Occipital lobe (tissue), 2 donors: ENCODE data around the gene RSAD1. TPM values are rescaled to one million over a fixed set of nuclear protein-coding genes. Genes with fewer than 3 reads are reported as not detected.
"Not testable (repeated sequence)": the region's sequence is repeated elsewhere in the genome, so short reads cannot be mapped to it uniquely, and the experiment has no call there.

ENCODE experiments used
- DNase-seq: peaks from one replicate; lab custom pipeline; 2025; lab: John Stamatoyannopoulos, UW
- total RNA-seq: library from RNA; depleted of rRNA; stranded (reverse); fragments of >200 nt; gene quantifications from one replicate; pipeline ENCODE4 v1.2.3, GENCODE V29; 2014

Gene RSAD1
- total RNA-seq, 1 donor from 2014 or later = 24.2 TPM

DNA sequence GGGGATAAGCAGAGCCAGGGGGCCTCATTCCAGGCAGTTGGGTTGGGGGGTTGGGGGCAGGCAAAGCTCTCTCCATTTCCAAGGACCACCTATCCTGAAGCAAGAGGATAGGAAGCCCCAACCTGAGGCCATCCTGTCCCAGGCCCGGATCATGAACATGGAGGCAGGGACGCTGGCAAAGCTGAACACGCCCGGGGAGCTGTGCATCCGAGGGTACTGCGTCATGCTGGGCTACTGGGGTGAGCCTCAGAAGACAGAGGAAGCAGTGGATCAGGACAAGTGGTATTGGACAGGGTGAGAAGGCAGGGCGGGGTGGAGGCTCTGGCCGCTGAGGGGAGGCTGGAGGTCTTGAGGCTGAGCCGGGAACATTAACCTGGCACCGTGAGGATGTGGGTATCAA lies 6.4 kb upstream of the RSAD1 start:
- DNase-seq = no peak

DNA sequence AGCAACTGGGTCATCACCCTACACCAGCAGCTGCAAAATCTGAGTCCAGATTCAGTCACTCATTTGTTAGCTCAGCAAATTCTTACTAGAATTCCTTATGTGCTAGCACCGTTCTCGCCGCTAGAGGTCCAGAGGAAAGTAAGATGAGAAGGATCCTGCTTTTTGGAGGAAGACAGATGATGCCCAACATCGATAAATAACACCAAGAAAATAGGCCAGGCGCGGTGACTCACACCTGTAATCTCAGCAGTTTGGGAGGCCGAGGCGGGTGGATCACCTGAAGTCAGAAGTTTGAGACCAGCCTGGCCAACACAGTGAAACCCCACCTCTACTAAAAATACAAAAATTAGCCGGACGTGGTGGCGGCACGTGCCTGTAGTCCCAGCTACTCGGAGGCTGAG lies 5.9 kb upstream of the RSAD1 start:
- DNase-seq = not testable (repeated sequence)

DNA sequence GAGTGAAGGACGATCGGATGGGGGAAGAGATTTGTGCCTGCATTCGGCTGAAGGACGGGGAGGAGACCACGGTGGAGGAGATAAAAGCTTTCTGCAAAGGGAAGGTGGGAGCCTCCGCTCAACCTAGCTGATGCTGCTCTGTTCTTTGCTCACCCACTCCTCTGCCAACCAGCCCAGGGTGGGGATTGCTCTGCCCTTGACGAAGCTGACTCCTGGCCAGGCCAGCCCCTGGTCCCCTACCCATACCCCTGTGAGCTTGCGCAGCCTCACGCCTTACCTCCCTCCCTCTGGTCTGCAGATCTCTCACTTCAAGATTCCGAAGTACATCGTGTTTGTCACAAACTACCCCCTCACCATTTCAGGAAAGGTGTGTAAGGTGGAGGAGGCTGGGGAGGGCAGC lies 4.8 kb upstream of the RSAD1 start:
- DNase-seq = no peak

DNA sequence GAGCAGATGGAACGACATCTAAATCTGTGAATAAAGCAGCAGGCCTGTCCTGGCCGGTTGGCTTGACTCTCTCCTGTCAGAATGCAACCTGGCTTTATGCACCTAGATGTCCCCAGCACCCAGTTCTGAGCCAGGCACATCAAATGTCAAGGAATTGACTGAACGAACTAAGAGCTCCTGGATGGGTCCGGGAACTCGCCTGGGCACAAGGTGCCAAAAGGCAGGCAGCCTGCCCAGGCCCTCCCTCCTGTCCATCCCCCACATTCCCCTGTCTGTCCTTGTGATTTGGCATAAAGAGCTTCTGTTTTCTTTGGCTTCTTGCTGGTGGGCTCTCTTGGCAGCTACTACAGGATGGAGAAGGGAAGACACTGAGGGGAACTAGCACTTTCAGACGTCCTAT lies 4.1 kb upstream of the RSAD1 start:
- no peak for DNase-seq

DNA sequence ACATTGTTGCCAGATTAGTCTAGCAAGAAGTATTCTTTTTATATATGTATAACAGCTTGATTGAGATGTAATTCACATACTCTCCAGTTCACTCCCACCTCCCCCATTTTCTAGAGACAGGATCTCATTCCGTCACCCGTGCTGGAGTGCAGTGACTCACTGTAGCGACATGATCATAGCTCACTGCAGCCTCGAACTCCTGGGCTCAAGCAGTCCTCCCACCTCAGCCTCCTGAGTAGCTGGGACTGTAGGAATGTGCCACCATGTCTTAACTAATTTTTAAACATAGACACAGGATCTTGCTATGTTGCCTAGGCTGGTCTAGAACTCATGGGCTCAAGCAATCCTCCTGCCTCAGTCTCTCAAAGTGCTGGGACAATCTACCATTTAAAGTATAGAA lies 3.3 kb upstream of the RSAD1 start:
- no peak for DNase-seq

DNA sequence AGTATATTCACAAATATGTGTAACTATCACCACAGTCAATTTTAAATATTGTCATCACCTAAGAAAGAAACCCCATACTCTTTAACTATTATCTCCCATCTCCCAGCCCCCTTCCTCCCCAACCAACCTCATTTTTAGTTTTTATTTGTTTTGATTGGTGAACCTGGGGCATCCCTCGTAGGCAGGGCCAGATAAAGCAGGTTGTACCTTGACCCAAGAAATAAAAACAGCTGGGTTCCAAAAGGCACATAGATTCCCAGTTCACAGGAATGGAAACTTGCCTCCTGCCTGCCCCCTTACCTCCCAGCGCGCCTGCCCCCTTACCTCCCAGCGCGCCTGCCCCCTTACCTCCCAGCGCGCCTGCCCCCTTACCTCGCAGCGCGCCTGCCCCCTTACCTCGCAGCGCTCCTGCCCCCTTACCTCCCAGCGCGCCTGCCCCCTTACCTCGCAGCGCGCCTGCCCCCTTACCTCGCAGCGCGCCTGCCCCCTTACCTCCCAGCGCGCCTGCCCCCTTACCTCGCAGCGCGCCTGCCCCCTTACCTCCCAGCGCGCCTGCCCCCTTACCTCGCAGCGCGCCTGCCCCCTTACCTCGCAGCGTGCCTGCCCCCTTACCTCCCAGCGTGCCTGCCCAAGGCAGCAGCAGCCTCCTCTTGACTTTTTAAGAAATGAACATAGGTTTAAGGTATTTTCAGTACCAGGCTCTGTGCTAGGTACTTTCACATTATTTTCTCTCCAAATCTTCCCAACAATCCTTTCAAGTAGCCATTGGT lies 2.7 kb upstream of the RSAD1 start:
- DNase-seq = not testable (repeated sequence)

DNA sequence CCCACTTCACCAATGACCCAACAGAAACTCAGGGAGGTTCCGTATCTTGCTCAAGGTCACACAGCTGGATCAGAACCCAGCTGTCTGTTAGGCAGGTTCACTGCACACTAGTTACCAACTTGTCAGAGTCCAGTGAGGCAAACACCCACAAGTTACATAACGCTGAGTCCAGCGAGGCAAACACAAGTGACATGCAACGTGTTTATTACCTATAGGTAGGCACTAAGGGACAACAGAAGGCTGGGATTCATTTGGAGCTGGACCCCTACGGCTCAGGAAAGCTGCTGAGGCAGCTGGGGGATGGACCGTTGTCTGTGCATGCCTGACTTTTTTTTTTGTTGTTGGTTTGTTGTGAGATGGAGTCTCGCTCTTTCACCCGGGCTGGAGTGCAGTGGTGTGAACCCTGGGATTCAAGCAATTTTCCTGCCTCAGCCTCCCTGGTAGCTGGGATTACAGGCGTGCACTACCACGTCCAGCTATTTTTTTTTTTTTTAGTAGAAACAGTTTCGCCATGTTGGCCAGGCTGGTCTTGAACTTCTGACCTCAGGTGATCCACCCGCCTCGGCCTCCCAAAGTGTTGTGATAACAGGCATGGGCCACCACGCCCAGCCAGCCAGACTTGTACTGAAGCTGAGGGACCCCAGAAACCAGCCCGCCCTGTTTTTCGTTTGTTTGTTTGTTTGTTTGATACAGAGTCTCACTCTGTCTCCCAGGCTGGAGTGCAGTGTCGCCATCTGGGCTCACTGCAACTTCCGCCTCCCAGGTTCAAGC lies 1.9 kb upstream of the RSAD1 start:
- DNase-seq = no peak

DNA sequence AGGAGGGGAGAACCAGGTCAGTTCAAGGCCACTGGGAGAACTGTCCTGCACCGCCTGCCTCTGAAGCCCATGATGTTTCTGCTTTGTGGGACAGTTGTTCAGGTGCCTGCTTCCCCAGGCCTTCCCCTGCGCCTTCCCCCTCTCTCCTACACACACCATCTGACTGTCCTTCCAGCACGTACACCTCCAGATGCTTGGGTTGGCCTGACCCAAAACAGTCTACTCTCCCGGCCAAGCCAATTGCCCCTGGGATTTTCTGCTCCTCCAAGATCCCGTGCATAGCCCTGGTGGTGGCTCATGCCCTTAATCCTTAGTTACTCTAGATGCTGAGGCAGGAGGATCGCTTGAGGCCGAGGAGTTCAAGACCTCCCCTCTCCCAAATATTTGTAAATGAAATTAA lies 684 bp upstream of the RSAD1 start:
- DNase-seq = no peak

DNA sequence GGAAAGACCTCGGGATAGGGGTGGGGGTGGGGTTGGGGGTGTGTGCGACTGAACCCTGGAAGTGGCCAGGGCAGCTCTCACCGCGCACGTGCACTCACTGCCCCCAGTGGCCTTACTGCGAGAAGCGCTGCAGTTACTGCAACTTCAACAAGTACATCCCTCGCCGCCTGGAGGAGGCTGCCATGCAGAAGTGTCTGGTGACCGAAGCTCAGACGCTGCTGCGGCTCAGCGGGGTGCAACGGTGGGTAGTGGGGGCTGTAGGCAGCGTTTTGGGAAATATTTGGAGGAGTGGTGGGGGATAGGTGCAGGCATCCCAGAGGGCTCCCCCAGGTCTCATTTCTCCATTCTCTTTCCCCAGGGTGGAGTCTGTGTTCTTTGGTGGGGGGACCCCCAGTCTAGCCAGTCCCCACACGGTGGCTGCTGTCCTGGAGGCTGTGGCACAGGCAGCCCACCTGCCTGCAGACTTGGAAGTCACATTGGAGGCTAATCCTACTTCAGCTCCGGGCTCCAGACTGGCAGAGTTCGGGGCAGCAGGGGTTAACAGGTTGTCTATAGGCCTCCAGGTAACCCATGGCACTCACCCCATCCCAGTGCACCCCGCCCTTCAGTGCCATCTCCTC lies 972 bp downstream of the RSAD1 start:
- no peak for DNase-seq

DNA sequence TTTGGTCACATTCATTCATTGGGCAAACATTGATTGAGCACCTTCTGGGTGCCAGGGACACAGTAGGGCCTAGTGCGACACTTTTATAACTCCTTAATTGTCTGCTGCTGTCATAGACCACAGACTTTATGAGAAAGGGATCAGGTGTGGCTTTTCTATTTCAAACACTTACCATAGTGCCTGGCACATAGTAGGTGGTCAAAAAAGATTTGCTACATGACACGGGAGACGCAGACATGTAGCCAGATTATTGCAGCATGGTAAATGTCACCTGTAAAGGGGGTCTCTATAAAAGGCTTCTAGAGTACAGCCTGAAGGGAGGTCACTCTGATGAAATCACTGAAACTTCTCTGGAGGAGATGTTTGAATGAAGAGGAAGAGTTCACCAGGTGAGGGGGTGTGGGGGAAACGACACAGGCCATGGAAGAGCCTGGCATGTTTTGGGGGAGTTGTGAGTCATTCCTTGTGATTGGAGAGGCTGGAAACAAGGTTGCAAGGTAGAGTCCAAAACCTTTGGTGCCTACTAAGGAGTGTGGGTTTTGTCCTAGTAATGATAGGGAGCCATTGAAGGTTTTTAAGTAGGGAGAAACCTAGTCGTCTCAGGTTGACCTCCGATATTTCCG lies 1.6 kb downstream of the RSAD1 start:
- DNase-seq = no peak

DNA sequence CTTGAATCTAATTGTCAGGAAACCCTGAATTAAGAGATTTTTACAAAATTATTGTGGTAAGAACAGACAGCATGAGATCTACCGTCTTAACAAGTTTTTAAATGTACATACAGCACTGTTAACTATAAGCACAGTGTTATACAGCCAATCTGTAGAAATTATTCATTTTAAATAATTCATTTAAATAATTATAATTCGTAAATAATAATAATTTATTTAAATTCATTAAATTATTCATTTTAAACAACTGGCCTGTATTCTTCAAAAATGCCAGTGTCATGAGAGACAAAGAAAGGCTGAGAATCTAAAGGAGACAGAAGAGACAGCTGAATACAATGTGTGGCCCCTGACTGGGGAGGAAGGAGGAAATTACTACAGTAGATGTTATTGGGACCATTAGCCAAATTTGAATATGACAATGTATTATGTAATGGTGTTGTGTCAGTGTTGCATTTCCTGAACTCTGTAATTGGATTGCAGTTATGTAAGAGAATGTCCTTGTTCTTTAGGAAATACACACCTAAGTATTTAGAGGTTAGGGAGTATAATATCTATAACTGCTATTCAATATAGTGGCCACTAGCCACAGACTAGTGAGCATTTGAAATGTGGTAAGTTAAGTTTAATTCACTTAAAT lies 2.3 kb downstream of the RSAD1 start:
- DNase-seq = no peak

DNA sequence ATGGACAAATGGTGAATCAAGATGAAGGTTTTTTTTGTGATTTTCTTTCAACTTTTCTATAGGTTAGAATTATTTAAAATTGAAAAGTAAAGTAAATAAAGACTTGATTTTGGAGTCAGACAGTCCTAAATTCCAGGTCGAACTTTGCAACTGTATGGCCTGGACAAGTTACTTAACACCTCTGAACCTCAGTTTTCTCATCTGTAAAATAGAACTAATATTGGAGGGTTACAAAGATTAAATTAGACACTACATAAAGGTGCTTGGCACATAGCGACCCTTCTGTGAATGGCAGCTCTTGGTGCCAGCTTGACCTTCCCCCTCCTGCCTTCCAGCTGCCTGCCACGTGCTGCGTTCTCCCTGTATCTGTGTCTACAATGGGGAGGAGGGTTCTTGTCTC lies 3.0 kb downstream of the RSAD1 start:
- no peak for DNase-seq

DNA sequence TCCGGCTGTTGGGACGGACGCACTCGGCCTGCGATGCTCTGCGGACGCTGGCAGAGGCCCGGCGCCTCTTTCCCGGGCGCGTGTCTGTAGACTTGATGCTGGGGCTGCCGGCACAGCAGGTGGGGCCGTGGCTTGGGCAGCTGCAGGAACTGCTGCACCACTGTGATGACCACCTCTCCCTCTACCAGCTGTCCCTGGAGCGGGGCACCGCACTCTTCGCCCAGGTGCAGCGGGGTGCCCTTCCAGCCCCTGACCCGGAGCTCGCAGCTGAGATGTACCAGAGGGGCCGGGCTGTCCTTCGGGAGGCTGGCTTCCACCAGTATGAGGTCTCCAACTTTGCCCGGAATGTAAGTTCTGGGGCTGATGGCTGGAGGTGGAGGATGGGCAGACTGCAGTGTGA lies 3.5 kb downstream of the RSAD1 start:
- no peak for DNase-seq

DNA sequence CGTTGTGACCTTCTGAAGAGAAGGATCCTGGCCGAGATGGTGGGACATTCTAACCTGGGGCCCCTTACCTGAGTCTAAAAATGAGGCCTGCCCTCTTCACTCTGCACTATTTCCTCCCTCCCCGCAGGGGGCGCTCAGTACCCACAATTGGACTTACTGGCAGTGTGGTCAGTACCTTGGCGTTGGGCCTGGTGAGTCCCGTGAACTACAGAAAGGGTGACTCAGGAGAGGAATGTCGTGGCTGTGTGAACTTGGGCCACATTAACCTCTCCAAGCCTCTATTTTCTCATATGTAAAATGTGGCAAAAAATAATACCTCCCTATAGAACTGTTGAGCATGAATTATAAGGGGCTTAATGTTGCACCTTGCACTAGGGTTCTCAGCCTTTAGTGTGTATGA lies 3.9 kb downstream of the RSAD1 start:
- DNase-seq = peak; percentile 80

DNA sequence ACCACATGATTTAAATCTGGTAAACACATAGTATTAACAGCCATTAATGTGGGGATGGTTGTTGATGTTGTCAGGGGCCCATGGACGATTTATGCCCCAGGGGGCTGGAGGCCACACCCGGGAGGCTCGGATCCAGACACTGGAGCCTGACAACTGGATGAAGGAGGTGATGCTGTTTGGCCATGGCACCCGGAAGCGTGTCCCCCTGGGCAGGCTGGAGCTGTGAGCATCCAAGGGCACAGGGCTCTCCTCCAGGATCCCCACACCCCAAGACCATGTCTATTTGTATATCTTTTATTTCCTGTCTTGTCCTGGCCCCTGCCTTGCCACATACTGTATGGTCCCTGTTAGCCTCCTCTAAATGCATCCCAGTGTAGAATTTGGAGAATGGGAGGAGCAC lies 4.6 kb downstream of the RSAD1 start:
- DNase-seq = no peak

DNA sequence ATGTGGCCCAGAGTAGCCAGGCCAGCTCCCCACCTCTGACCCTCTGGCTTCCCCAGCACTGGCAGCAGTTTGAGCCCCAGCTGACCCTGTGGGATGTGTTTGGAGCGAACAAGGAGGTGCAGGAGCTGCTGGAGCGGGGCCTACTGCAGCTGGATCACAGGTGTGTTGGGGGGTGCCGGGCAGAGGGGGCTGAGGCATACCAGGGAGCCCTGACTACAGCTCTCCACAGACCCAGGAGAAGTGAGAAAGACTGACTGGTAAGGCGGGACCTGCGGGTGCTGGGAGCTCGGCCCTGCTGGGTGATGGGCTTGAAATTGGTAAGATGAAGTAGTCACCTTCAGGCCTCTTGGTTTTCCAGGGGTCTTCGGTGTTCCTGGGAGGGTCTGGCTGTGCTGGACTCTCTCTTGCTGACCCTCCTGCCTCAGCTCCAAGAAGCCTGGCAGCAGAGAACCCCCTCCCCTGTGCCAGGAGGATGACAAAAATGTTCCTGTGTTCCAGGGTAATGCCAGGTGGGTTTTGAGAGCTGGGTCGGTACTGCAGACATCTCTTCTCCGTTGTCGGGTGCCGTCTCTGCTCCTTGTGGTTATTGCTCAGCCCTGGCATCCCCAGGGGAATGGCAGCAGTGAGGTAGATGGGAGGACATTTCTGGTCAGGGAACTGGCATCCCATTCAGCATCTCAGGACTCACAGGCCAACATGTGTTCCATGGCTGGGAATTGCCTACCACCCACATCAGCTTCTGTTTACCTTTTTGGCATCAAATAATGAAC lies 5.9 kb downstream of the RSAD1 start:
- DNase-seq = no peak

DNA sequence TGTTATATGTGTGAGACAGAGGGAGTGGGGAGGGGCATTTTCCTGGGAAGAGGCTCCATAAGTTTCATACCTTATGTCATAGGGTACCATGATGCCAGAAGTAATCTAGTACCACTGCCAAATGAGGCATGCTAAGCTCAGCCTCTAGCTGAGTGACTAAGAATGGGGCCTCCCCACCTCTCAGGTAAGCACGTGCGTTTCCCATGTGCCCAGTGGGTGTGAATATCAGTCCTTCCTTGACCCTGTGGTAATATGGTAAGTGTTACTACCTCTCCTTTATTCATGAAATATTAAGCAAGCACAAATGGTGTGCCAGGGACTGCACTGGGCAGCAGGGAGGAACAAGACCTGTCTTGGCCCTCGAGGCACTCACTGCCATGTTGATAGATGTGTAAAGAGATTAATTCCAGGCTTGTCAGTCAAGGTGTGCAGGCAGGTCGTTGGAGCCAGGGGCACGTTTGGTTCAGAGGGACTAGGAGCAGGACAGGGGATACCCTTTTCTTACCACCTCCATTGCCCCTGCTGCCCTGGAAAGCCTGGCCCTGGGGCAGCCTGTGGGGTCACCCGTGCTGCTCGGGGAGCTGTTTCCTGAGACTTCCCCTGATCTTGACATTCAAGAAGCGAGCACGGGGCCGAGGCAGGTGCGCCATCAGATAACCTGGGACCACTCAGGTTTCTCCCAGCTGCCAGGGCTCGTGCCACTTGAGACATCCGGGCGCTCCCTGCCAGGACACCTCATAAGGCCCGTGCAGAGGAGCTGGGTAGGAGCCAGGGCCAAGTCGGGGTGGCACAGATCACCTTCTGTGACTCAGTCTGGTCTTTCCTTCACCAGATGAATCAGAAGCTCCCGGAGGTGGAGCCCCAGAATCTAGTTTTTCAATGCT lies 8.8 kb downstream of the RSAD1 start:
- no peak for DNase-seq

DNA sequence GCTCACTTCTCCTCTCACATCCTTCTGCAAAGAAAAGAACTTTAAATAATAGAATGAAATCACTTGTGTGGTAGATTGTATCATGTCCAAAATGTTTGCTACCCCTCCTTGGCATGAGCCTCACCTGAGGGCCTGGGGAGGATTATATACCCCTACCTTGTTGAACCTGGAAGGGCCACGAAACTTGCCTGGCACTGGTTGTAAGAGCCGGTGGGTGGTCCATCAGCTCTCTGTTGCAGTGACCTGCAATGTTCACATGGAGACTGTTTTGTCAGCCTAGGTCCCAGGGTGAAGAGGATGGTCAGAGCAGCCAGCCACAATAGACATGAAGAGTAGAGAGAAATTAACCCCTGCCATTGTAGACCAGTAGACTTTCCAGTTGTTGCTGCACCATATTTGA lies 10.2 kb downstream of the RSAD1 start:
- no peak for DNase-seq

DNA sequence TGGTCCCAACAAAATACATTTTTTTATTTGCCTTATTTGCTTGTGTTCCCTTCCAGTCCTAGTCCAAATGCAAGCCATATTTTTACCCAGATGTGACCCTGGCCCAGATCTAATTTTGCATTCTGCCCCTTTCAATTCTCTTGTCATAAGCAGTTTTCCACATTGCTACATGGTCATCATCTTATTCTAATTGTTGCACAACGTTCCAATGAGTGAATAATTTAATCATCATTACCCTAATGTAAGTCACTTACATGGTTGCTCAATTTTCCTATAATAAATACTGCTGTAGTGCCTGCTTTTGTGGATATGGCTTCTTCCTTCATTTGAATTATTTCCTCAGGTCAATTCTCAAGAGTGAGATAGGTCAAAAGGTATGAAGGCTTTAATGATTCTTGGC lies 12.8 kb downstream of the RSAD1 start:
- DNase-seq = no peak

DNA sequence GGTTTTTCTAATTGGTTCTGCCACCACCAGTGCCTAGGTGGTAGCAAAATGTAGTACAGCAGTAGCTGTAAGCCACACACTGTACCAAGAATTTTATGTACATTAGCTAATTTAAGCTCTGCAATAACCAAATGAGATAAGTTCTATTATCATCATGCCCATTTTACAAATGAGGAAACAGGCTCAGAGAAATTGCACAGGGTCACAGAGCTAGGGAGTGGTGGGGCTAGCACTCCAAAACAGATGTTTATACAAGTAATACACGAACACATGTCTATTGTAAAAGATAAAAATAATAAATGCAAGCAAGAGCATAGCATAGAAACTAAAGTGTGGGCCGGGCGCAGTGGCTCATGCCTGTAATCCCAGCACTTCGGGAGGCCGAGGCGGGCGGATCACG lies 13.6 kb downstream of the RSAD1 start:
- no peak for DNase-seq
